Activated CD4-positive, alpha-beta T cell treated with anti-CD3 and anti-CD28 coated beads, Interleukin-2, amount 50 U/mL, for 24 hours (primary cell): ENCODE measurements around the gene TLE7.

Experiments
- DNase-seq, 2 donors: peaks; one replicate each; pipeline ENCODE4 v3.0.0-alpha.2; 2020; ENCODE audit warnings: low read depth in 1 of 2, low spot score in 1 of 2

TLE7 gene

DNA sequence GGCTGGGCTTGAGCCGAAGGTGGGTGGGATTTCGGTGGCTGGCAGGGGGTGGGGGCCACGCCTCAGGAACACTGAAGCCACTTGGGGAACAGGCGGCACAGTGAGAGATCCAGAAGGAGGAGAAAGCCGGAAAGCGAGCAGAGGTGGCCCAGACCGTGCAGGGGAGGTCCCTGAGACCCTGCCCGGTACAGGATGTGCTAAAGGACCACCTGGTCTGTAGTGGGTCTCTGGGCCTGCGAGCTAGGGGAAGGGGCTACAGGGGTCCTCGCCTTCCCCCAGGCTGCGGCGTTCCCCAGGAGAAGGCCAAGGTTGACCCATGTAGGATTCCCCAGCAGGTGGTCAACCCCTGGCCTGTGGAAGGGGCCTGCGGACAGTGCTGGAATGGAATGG lies at the start of gene TLE7:
Gene TLE7, minus strand, starts transcription at position 4 of the 390 bp plus-strand sequence. CDS start 8,730 bp downstream, outside the sequence.
- no peak for DNase-seq

- no peak for DNase-seq
These were observed 49.2 kb upstream of the TLE7 start for GRCh38 chr16:71491054-71491453.

DNA sequence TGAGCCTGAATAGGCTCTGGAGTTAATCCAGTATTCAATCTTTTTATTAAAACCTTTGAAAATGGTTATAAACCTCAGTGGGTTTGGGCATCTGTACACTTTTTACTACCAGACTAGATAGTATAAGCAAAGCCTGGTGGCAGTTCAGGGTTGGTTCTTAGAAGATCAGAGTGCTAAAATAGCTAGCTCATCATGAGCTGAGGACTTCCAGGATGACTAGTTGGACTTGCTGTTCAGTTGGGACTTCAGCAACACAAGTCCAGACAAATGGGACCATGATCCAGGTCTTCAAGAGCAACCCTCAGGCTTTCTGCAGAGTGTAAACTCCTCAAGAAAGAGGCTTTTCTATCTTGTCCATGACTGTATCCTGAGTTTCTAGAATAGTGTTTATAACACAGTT lies 48.5 kb upstream of the TLE7 start:
- no peak for DNase-seq

DNA sequence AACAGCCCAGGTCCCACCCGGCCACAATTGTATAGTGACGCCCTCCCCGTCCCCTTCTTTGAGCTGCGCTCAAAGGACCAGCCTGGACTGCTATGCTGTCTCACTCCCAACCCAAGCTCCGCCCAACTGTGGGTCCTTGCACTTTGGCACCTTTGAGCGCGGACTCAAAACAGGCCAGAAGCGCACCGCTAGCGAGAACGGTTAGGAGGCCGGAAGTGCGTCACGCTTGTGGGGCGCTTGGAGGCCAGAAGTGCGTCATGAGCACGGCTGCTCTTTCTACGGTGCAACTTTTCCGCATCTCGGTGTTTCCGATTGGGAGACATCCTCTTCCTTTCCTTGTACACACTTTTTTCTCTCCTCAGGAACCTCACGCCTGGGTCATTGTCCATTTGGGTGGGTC lies 47.3 kb upstream of the TLE7 start, which contains the start of gene ZNF19:
Gene ZNF19, minus strand, starts transcription at position 203 of the 400 bp plus-strand sequence. CDS start 7,210 bp downstream, outside the sequence.
- DNase-seq, result no peak

- peak; percentile 51 to 77 for DNase-seq
These were observed 42.4 kb upstream of the TLE7 start for GRCh38 chr16:71484006-71484893.

DNA sequence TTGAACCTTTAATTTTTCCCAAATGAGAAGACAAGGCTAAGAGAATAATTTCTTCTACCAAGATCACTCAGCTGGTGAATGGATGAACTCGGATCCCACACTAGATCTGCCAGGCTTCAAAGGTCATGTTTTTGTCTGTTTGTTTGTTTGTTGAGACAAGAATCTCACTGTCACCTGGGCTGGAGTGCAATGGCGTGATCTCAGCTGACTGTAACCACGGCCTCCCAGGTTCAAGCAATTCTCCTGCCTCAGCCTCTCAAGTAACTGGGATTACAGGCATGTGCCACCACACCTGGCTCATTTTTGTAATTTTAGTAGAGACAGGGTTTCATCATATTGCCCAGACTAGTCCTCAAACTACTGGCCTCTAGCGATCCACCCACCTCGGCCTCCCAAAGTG lies 40.7 kb upstream of the TLE7 start:
- no peak for DNase-seq

- no peak for DNase-seq
These were observed 39.1 kb upstream of the TLE7 start for GRCh38 chr16:71480956-71481355.

- DNase-seq, result no peak
These were observed 37.6 kb upstream of the TLE7 start for GRCh38 chr16:71479420-71479819.

GRCh38 chr16:71476457-71477124 lies 34.7 kb upstream of the TLE7 start:
- DNase-seq, result no peak

GRCh38 chr16:71474864-71475263 lies 33.0 kb upstream of the TLE7 start:
- no peak for DNase-seq

GRCh38 chr16:71473891-71474290 lies 32.0 kb upstream of the TLE7 start:
- no peak for DNase-seq

DNA sequence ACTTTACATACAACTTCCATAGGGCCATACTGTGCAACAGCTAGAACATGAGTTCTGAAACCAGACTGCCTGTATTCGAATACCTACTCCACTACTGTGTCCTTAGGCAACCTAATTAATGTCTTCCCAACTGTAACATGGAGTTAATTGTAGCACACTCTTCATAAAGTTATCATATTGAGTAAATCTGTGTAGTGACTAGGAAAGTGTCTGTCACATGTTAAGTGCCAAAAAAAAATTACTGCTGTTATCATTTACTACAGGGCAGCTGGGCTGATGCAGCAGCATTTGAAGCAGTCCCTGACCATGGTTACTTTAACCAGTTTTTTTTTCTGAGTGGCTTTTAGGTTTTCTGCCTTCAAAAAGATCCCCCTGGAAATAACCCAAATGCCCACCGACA lies 31.1 kb upstream of the TLE7 start:
- no peak for DNase-seq

- no peak for DNase-seq
These were observed 30.2 kb upstream of the TLE7 start for GRCh38 chr16:71472051-71472450.

- peak in 1 of 2 donors; percentile 3 for DNase-seq
These were observed 26.0 kb upstream of the TLE7 start for GRCh38 chr16:71467810-71468209.

GRCh38 chr16:71464231-71464630 lies 22.4 kb upstream of the TLE7 start:
- no peak for DNase-seq

DNA sequence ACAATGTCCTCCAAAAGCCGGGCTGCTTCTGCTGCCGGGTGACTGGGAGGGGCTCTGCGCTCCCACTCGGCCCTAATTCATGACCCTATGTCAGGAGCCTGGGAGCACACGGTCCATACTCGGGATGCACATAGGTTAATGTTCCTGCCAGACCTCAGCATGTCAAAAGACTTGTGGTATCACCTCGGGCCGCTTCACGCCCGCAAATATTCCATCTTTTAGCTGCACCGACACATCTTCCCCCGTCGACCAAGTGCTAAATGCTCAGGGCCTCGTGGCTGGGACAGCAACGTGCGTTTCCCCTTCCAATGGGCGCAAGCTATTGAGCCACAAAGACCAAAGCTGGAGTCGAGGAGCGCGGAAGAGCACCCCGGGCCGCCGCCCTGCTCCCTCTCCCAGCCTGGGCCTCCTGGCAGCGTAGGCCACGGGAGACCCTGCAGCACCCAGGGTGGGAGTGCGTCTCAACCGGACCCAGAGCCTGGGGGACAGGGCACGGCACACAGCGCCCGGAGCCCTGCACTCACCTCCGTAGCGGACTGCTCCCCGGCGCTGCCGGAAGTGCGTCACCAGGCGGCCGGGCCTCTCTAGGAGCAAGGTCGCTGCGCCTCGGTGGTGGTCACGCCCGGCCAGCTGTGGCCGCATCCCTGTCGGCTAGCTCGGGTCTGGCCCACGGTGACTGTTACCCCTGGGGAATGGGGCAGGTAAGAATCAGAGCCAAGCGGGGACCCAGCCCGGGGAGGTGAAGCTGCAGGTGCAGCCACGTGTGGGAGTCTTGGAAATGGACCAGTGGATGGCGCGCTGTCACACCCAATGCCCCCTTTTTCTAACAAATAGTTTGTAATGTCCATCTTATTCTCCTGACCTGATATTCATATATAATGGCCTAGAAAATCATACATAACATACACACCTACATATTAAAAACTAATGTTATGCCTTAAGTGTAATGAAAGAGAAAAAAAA lies 20.1 kb upstream of the TLE7 start, which contains the start of gene ZNF23:
Gene ZNF23, minus strand, starts transcription at position 562 of the 963 bp plus-strand sequence. CDS start 5,451 bp downstream, outside the sequence.
- peak; percentile 65 to 71 for DNase-seq

- no peak for DNase-seq
These were observed 19.1 kb upstream of the TLE7 start for GRCh38 chr16:71460941-71461340.

- DNase-seq, result no peak
These were observed 18.4 kb upstream of the TLE7 start for GRCh38 chr16:71460236-71460635.

GRCh38 chr16:71459510-71459909 lies 17.7 kb upstream of the TLE7 start:
- DNase-seq, result no peak

GRCh38 chr16:71456801-71457200 lies 14.9 kb upstream of the TLE7 start:
- DNase-seq, result no peak

DNA sequence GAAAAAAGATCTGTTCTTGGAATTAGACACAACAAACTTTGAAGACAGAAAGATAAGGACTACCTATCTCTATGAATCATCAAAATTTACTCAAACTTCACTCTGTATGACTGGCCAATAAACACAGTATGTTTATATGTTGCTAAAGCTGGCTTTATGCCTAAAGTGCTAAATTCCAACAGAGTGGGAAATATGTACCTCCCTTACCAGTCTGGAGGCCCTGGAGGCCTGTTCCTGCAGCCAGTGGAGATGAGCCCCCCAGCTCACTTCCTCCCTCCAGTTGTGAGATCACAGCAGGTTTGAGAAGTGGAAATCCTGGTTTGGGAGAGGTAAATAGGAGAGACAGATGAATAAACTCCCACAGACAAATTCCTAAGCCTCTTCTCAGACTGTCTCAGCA lies 11.2 kb upstream of the TLE7 start:
- no peak for DNase-seq
